ENCODE results near the gene FICD.

- TF ChIP-seq CTCF (IDR thresholded peaks at IDR 0.05; ENCODE audit: insufficient read depth, low read length, poor library complexity, severe bottlenecking) (no peak), EZH2phosphoT487 (conservative IDR thresholded peaks at IDR 0.05; ENCODE audit: low read length) (no peak)
Measured at GRCh38 chr12:108473400-108474055, 41.5 kb upstream of the FICD start.

Measured in SU-DHL-6 (cell line).